GM18867 (cell line): ENCODE results near the gene LSAMP.
A peak's percentile ranks its signal among the peaks of the same experiment; 100 is the strongest.
"Not testable (repeated sequence)": the region's sequence is repeated elsewhere in the genome, so short reads cannot be mapped to it uniquely, and the experiment has no call there.

Experiments used
- ATAC-seq: cut with Tn5 transposase; IDR thresholded peaks from one replicate; pipeline ENCODE4 v1.9.1; 2021; ENCODE audit warnings: mild to moderate bottlenecking, moderate library complexity; ENCODE audit not compliant: unreplicated experiment

LSAMP gene

GRCh38 chr3:115783938-115784738 is 661.1 kb downstream of the LSAMP start:
- ATAC-seq: peak; percentile 92

DNA sequence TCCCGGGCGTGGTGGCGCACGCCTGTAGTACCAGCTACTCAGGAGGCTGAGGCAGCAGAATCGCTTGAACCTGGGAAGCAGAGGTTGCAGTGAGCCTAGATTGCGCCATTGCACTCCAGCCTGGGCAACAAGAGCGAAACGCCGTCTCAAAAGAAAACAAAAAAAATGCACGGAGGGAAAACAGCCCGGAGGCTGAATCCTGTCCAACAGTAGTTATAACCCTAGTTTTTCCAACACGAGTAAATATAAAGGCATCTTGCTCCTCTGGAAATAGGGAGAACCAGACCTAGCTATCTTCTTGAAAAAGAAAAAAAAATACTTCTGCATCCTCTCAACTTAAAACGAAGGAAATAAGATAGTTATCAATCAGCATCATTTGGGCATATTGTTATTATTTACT is 661.9 kb downstream of the LSAMP start:
- not testable (repeated sequence) for ATAC-seq

DNA sequence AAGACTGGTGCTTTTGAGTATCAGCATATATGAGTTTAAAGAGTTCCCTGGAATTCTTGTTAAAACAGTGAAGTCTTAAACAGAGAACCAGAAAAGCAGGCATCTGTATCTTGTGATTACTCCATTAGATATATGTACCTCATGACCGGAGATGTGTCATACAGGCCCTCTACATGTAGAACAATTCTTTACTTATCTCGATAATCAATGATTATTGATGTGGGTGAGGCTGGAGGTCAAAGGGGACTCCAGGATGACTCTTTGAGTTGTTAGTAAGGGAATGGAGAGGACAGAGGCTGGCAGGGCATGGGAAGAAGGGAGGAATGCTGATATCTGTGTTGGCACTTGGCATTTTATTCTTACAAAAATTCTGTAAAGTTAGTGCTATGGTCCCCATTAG is 666.3 kb downstream of the LSAMP start:
- ATAC-seq: no peak

DNA sequence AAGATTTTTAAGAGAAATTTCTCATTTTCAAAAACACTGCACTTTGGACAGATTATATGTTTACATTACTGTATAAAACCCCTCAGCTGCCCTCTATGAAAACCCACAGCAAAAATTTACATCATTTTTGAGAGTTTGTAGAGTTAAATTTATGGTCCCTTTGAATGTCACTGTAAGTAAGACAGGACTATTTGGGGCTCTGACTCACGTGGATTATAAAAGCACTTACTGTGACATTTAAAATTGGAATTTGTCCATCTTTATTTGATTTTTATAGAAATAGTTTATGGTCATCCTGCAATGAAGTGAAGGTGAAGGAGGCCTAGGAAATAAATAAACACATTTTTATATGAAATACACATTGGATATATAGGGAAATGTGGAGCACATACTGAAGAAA is 672.3 kb downstream of the LSAMP start:
- no peak for ATAC-seq

DNA sequence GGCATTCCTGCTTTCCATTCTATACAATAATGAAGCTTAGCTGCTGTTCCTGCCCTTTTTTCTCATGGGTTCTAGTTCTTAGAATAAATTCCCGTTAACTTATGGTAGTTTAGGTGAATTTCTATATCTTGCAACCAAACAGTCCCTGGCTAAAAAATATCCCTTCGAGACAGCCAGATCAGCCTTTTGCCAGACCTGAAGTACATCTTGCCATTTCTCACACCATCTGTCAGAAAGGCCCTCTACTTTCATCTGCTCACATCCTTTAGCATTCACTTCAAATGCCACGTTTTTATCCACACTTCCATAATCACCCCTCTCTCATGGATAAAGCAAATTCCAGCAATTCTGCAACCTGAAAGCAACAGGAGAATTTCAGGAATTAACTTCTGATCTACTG is 676.6 kb downstream of the LSAMP start:
- no peak for ATAC-seq

GRCh38 chr3:115766587-115767482 is 678.5 kb downstream of the LSAMP start:
- no peak for ATAC-seq

- ATAC-seq: no peak
Observed at GRCh38 chr3:115761927-115762305, 683.4 kb downstream of the LSAMP start.

DNA sequence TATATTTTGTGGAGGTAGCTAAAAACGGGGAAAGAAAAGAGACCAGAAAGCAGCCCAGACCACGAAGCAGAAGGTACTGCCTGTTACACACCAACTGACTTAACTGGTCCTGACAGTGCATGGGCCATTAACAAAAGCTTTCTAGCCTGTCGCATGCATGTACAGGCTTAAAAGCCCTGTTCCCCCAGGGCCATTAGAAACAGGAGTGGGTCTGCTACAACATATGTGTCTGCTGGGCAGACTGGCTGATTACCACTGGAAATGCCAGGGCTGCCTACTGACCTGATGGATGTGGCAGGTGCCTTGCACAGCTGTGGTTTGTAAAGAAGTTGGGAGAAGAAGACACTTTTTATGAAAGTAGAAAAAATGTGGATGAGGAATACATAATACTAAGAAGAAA is 684.6 kb downstream of the LSAMP start:
- ATAC-seq: no peak

DNA sequence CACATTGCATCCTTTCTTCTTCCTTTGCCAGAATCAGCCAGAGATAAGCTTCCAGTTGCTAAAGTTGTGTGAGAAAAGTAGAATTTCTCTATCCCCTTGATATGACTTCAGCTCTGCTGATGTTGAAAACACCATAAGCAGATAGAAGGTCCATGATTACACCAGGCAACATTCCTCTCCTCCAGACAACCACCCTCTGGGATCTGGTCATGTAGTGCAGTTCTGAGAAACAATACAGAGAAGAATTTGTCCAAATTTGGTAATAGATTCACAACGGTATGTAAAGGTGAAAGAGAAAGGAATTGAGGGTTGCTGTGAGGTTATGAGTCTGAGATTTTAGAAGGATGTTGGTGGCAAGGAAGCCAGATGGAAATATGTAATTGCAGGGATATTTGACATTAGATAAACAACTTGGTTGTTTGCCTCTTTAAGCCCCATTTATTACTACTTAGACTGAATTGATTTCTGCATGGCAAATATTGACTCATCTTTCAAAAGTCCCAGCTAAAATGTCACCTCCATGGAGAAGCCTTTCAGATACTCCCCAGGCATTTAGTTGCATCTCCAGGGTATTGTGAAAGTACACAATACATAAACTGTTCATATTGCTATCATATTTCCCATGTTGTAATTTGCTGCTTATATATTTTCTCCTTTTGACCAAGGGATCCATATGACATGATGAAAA is 687.1 kb downstream of the LSAMP start:
- ATAC-seq: no peak

DNA sequence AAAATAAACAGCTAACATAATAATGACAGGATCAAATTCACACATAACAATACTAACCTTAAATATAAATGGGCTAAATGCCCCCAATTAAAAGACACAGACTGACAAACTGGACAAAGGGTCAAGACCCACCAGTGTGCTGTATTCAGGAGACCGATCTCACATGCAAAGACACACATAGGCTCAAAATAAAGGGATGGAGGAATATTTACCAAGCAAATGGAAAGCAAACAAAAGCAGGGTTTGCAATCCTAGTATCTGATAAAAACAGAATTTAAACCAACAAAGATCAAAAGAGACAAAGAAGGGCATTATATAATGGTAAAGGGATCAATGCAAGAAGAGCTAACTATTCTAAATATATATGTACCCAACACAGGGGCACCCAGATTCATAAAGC is 692.3 kb downstream of the LSAMP start:
- ATAC-seq: not testable (repeated sequence)
